Heart right ventricle (tissue), 16 donors: ENCODE results near the gene RNF111. TPM values are rescaled to one million over a fixed set of nuclear protein-coding genes. Genes with fewer than 3 reads are reported as not detected.

Experiments
- ATAC-seq, 8 donors: fragments of 200-7000 bp; cut with Tn5 transposase; one replicate each; pipeline ENCODE4 v1.9.1; 2020; ENCODE audit warnings: mild to moderate bottlenecking in 8 of 8, moderate library complexity in 8 of 8, moderate number of reproducible peaks in 1 of 8
- DNase-seq, 2 donors: peaks; one replicate each; pipeline ENCODE4 v3.0.0-alpha.2; 2020
- H3K27ac ChIP-seq, 10 donors: fragments of 200-600 bp; sonication (generic) in 2 of 10; one replicate each; pipeline versions ENCODE4 v1.5.0 to v1.8.0; 2020 to 2022; ENCODE audit warnings: mild to moderate bottlenecking in 3 of 10
- H3K27me3 ChIP-seq, 7 donors: fragments of 200-600 bp; one replicate each; pipeline ENCODE4 v1.8.0; 2021 to 2022; ENCODE audit warnings: mild to moderate bottlenecking in 2 of 7
- H3K36me3 ChIP-seq, 9 donors: fragments of 200-600 bp; sonication (generic) in 1 of 9; one replicate each; pipeline versions ENCODE4 v1.5.0 to v1.8.0; 2020 to 2022; ENCODE audit warnings: mild to moderate bottlenecking in 2 of 9
- H3K4me1 ChIP-seq, 9 donors: fragments of 200-600 bp; sonication (generic) in 1 of 9; one replicate each; pipeline versions ENCODE4 v1.5.0 to v1.8.0; 2020 to 2022; ENCODE audit warnings: mild to moderate bottlenecking in 4 of 9
- H3K4me3 ChIP-seq, 10 donors: fragments of 200-600 bp; sonication (generic) in 2 of 10; one replicate each; pipeline versions ENCODE4 v1.5.0 to v1.8.0; 2020 to 2022; ENCODE audit warnings: mild to moderate bottlenecking in 7 of 10, moderate library complexity in 2 of 10
- H3K9me3 ChIP-seq, 11 donors: fragments of 200-600 bp in 10 of 11; sonication (generic) in 2 of 11; one replicate each; pipeline versions ENCODE4 v1.5.0 to v1.8.0; 2013 to 2022; ENCODE audit warnings: mild to moderate bottlenecking in 2 of 11, control low read depth in 1 of 11, moderate library complexity in 1 of 11
- WGBS, 2 donors: extraction: QIAGEN DNeasy Blood & Tissue Kit; methylation state at CpG; one replicate each; pipeline ENCODE4 v1.1.7; 2013; ENCODE audit warnings: inconsistent platforms in 1 of 2; 5-methylcytosine and 5-hydroxymethylcytosine counted together
- intact Hi-C, 10 donors: fragments of 100-400 bp; cut with DNase I; formaldehyde crosslinking; loops; one replicate each; pipeline versions ENCODE4 v1.11.1 to v1.14.2; 2022
- polyA plus RNA-seq, 2 donors: library from polyadenylated mRNA; stranded (reverse); fragments of 200-250 nt; gene quantifications; one replicate each; pipeline ENCODE4 v1.2.3, GENCODE V29; 2013
- total RNA-seq, 10 donors: library from RNA; stranded (reverse); fragmentation: NEBNext Ultra II Directional in 3 of 10; extraction: Animal tissue kit (Norgen Biotek cat#: 25700) in 3 of 10; gene quantifications; one replicate each; pipeline versions ENCODE4 v1.2.1 to v1.2.4, GENCODE V29; 2021 to 2023
- TF ChIP-seq, protein P1 (sequence below), 9 donors: fragments of 200-600 bp; sonication (generic) in 2 of 9; IDR thresholded peaks; one replicate each; pipeline versions ENCODE4 v1.5.0 to v1.8.0; 2021 to 2022; ENCODE audit warnings: antibody characterized with exemption in 9 of 9, mild to moderate bottlenecking in 5 of 9, moderate library complexity in 1 of 9
- donor health status: Arrhythmogenic right ventricular cardiomyopathy.
- donor health status: ischemic (EF 13 %, LVEDD 7.1; RV severe dilation, severe dysfunction).
- donor health status: healthy with polysubstance abuse.
- donor health status: DM: no; HTN: yes; CAD: no.
- donor health status: DM: no; HTN: no; CAD: no.
- donor health status: ischemic (EF 25% LVEDD 6.9; RV normal size, moderate dysfunction).
- donor health status: ischemic (EF 25% LVEDD 5.7; RV mildly dilated, moderate dysfunction).
- donor health status: healthy.
- donor health status: DM: yes; HTN: yes; CAD: no.
- donor health status: Ischemic cardiomyopathy.
- donor health status: ischemic (EF 35%, LVEDD 5.7; RV mildly dilated, moderate dysfunction).
- donor health status: nonischemic (EF 11% LVEDD 7.7; RV severe dilation, severe dysfunction).
- donor health status: DM: yes; HTN: yes; CAD: no.
- donor health status: PGD.
- donor health status: ischemic (EF 29% LVEDD 5.4; RV normal size, mild dysfunction).
- donor health status: nonischemic (EF 23%, LVEDD 6.1; RV moderate dilation, normal function).

The RNF111 gene
- total and polyA plus RNA-seq, 12 donors, result 6.0 to 28.7 (median 23.5) TPM

- H3K4me3 ChIP-seq, result no peak overlapping the region
- ATAC-seq (no peak), DNase-seq (no peak)
- no peaks in the 10 kb centered on the region for H3K27me3 ChIP-seq
- H3K36me3 ChIP-seq, result peaks cover 0 to 54% (median 11%) of the 10 kb centered on the region in 9 donors
- 98% methylated on average over 4 of the region's 4 CpGs for WGBS, 2 donors
- no peak overlapping the region for H3K27ac ChIP-seq
- H3K4me1 ChIP-seq, result peaks cover 0 to 13% (median 0%) of the 10 kb centered on the region in 9 donors
- no peaks in the 10 kb centered on the region for H3K9me3 ChIP-seq
- intact Hi-C loops, result no loop called here
- TF ChIP-seq, protein P1, sequence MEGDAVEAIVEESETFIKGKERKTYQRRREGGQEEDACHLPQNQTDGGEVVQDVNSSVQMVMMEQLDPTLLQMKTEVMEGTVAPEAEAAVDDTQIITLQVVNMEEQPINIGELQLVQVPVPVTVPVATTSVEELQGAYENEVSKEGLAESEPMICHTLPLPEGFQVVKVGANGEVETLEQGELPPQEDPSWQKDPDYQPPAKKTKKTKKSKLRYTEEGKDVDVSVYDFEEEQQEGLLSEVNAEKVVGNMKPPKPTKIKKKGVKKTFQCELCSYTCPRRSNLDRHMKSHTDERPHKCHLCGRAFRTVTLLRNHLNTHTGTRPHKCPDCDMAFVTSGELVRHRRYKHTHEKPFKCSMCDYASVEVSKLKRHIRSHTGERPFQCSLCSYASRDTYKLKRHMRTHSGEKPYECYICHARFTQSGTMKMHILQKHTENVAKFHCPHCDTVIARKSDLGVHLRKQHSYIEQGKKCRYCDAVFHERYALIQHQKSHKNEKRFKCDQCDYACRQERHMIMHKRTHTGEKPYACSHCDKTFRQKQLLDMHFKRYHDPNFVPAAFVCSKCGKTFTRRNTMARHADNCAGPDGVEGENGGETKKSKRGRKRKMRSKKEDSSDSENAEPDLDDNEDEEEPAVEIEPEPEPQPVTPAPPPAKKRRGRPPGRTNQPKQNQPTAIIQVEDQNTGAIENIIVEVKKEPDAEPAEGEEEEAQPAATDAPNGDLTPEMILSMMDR (IDR thresholded peaks at IDR 0.05), result no peak
Observed at GRCh38 chr15:59028387-59028955, 41.0 kb downstream of the RNF111 start.

GRCh38 chr15:59029554-59029953 lies 42.1 kb downstream of the RNF111 start:
- Histone ChIP-seq H3K4me3 (no peak overlapping the region), H3K27me3 (no peaks in the 10 kb centered on the region), H3K9me3 (no peaks in the 10 kb centered on the region), H3K4me1 (peaks cover 0 to 13% (median 0%) of the 10 kb centered on the region in 9 donors), H3K36me3 (peaks cover 0 to 51% (median 11%) of the 10 kb centered on the region in 9 donors), H3K27ac (no peak overlapping the region)
- WGBS, 2 donors, result 85 to 94% methylated on average over 1 of the region's 1 CpG
- ATAC-seq, result no peak
- TF ChIP-seq, protein P1 (IDR thresholded peaks at IDR 0.05), result no peak
- intact Hi-C loops, result no loop called here
- no peak for DNase-seq

DNA sequence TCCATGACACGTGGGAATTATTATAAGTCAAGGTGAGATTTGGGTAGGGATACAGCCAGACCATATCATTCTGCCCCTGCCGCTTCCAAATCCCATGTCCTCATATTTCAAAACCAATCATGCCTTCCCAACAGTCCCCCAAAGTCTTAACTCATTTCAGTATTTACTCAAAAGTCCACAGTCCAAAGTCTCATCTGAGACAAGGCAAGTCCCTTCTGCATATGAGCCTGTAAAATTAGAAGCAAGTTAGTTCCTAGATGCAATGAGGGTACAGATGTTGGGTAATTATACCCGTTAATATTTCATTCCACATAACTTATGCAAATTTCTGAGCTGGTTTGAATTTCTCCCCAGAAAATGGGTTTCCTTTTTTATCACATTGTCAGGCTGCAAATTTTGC lies 47.7 kb downstream of the RNF111 start:
- Histone ChIP-seq H3K4me3 (no peak overlapping the region), H3K36me3 (peaks cover 0 to 71% (median 11%) of the 10 kb centered on the region in 9 donors), H3K4me1 (peaks cover 0 to 13% (median 0%) of the 10 kb centered on the region in 9 donors), H3K27me3 (no peaks in the 10 kb centered on the region), H3K27ac (no peak overlapping the region), H3K9me3 (no peaks in the 10 kb centered on the region)
- DNase-seq (no peak), ATAC-seq (no peak)
- TF ChIP-seq, protein P1 (IDR thresholded peaks at IDR 0.05), result no peak
- intact Hi-C loops, result no loop called here
- WGBS, 2 donors, result 96 to 97% methylated on average over 3 of the region's 3 CpGs

DNA sequence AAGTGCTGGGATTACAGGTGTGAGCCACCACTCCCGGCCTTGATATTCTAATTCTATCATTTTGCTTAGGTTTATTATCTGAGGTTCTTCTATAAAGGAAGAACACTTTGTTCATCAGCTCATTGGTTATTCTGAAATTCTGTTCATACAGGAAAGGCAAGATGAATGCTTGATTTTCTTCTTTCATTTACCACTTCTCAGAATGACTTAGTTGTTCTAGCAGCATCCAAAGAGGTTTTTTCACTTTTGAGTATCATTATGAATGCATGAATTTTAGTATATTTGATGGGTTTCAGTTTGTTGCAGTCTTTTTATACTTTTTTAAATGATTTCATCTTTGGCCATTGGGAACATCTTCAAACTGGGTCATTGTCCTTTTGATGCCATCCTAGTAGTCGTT lies 51.8 kb downstream of the RNF111 start:
- Histone ChIP-seq H3K4me3 (no peak overlapping the region), H3K4me1 (peaks cover 0 to 14% (median 1%) of the 10 kb centered on the region in 9 donors), H3K27ac (no peak overlapping the region), H3K36me3 (peaks cover 0 to 50% (median 0%) of the 10 kb centered on the region in 9 donors), H3K9me3 (no peaks in the 10 kb centered on the region), H3K27me3 (no peaks in the 10 kb centered on the region)
- WGBS, 2 donors, result 77% methylated on average over 2 of the region's 2 CpGs
- TF ChIP-seq, protein P1 (IDR thresholded peaks at IDR 0.05), result no peak
- intact Hi-C loops, result no loop called here
- ATAC-seq (no peak), DNase-seq (no peak)
